Hematopoietic multipotent progenitor cell treated with erythropoietin and hydrocortisone succinate and interleukin-3 and kit ligand, for 15 days (in vitro differentiated cells): ENCODE measurements around the gene SLC12A7.
A peak's percentile ranks its signal among the peaks of the same experiment; 100 is the strongest.

Experiments used
- DNase-seq: peaks from one replicate; pipeline ENCODE4 v3.0.0-alpha.2; 2015; ENCODE audit warnings: low spot score

The SLC12A7 gene

DNA sequence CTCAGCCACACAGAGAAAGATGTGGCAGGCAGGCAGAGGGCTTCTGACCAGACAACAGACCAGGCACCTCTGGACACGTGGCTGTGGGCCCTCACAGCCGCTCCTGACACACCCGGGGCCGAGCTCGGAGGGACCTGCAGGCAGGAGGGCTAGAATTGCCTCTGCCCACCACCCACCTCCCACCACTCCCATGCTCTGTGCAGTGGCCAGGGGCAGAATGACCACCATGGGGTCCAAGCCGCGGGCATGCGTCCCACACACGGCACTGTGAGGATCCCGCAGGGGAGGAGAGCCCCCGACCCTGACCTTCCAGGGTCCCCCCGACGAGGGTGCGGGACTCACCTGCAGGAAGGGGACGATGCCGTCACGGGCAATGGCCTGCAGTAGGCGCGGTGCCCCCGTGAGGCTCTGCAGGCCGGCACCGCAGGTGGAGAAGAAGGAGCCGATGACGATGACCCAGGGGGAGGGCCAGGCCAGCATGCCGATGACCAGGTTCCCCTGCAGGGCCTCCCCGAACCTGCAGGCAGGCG, 34.3 kb downstream of the SLC12A7 start:
- no peak for DNase-seq

DNA sequence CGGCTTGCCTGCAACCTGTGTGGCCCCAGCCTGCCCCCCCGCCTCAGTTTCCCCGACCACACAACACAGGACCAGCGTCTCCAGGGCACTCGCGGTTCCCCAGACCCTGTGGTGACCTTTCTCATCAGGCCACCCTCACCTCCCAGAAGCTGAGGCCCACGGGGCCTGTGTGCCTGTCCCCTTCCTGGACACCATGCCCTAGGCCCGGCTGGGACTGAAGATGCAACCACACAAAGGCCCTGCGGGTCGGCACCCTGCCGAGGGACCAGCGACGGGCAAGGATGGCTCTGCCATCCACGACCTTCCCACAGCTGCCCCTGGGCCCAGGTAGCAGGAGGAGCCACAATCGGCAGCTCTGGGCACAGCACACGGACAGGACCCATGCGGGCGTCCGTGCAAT, 34.8 kb downstream of the SLC12A7 start:
- no peak for DNase-seq

GRCh38 chr5:1076406-1076805, 35.5 kb downstream of the SLC12A7 start:
- DNase-seq: no peak

- no peak for DNase-seq
Observed at GRCh38 chr5:1075931-1076330, 35.9 kb downstream of the SLC12A7 start.

GRCh38 chr5:1075555-1075881, 36.3 kb downstream of the SLC12A7 start:
- DNase-seq: no peak

DNA sequence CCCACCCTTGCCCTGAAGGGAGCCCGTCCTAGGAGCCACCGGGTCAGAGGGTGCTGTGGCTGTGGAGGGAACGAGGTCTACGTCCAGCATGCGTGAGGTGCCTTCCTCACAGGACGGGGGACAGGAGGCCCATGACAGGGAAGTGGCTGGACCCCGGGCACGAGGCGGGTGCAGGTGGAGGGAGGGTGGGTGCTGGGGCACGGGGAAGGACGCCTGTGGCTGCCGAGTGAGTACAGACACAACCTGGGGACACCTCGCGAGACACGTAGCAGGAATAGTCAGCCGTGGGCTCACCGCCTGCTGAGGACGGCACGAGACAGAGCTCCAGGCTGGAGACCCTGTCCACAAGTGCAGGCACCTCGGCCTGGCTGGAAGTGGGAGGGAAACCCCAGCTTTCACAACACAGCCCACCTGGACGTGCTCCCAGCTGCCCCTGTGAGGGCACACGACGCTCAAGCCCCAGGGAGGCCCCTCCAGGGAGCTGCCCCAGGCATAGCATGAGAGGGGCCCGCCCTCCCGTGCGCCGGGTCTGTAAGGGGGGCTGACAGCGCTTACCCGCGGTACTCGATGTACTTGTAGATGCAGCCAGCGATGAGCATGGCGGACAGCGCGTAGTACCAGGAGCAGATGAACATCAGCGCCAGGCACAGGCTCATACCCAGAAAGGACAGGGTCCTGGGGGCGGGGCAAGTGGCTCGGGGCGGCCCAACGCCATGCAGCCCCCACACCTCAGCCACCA, 36.9 kb downstream of the SLC12A7 start:
- DNase-seq: no peak

DNA sequence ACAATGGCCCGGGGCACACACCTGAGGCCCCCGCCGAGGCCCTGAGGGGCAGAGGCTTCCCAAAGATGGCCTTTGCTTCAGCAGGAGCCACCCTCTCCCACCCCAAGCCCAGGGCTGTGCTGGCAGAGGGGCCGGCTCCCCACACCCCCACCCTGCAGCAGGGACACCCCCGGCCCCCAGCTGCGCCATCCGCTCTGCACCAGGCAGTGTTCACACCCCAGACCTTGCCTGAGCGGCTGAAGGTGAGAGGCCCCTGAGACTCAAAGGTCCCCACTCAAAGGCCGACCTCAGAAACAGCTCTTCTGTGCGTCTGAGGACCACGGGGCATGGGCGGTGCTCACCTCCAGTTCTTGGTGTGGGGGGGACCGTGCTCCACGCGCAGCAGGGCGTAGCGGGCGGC, 37.6 kb downstream of the SLC12A7 start:
- DNase-seq: no peak

- no peak for DNase-seq
Observed at GRCh38 chr5:1073239-1074102, 38.4 kb downstream of the SLC12A7 start.

DNA sequence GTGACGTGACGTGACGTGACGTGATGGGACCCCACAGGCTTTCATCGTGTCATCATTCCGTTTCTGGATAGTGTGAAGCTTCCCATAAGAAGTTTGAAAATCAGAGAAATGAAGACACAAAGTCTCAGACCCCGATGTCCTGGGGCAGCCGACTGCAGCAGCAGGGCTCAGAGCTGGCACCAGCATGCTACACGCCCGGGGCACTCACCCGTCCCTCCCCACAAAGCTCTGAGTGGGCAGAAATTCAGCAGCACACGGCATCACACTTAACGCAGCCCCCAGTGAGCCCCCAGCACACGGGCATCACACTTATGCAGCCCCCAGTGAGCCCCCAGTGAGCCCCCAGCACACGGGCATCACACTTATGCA, 42.2 kb downstream of the SLC12A7 start:
- DNase-seq: no peak

GRCh38 chr5:1068895-1069719, 42.8 kb downstream of the SLC12A7 start:
- DNase-seq: no peak

DNA sequence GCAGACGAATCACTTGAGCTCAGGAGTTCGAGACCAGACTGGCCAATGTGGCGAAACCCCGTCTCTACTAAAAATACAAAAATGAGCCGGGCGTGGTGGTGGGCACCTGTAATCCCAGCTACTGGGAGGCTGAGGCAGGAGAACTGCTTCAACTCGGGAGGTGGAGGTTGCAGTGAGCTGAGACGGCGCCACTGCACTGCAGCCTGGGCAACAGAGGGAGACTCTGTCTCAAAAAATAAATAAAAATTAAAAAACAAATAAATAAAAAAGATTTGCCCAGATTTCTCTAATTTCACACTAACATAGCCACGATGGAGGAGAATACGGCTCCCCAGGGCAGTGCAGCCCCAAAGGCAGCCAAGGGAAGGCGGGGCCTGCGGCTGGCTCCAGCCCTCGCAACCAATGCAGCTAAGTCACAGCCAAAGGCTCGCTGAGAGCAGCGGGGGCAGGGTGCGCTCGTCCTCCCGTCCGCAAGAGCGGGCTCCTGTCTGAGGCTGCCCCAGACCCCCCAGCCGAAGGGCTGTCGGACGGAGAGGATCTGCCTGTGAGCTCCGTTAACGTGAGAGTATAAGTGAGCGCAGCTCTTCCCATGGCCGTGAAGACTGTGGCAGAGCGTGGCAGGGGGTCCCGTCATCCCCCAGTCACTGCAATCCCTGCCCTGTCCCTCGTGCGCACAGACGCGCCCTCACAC, 43.5 kb downstream of the SLC12A7 start:
- peak; percentile 20 for DNase-seq

- DNase-seq: peak; percentile 80
Observed at GRCh38 chr5:1067141-1068121, 44.4 kb downstream of the SLC12A7 start.

GRCh38 chr5:1066676-1067075, 45.2 kb downstream of the SLC12A7 start:
- no peak for DNase-seq

GRCh38 chr5:1065891-1066650, 45.8 kb downstream of the SLC12A7 start:
- DNase-seq: no peak

DNA sequence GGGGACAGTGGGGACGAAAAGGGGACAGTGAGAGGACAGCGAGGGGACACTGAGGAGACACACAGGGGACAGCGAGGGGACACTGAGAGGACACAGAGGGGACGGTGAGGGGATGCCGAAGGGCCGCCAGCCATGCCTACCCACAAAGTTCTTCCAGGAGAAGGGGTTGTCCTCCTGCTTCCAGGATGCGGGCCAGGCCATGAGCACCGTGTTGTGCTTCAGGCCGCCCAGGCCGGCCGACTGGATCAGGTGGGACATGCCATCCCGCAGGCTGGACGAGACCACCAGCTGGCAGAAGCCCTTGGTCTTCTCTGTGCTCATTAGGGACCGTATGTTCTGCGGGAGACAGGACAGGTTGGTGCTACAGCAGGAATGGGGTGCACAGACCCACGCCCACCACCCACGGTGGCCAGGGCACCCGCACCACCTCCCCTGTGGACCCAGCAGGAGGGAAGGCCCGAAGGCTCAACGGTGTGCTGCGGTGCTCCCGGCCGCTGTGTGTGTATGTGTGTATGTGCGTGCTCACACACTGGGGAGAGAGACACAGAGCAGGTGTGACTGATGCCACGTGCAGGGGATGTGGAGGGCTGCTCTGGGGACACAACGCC, 46.6 kb downstream of the SLC12A7 start:
- DNase-seq: no peak

DNA sequence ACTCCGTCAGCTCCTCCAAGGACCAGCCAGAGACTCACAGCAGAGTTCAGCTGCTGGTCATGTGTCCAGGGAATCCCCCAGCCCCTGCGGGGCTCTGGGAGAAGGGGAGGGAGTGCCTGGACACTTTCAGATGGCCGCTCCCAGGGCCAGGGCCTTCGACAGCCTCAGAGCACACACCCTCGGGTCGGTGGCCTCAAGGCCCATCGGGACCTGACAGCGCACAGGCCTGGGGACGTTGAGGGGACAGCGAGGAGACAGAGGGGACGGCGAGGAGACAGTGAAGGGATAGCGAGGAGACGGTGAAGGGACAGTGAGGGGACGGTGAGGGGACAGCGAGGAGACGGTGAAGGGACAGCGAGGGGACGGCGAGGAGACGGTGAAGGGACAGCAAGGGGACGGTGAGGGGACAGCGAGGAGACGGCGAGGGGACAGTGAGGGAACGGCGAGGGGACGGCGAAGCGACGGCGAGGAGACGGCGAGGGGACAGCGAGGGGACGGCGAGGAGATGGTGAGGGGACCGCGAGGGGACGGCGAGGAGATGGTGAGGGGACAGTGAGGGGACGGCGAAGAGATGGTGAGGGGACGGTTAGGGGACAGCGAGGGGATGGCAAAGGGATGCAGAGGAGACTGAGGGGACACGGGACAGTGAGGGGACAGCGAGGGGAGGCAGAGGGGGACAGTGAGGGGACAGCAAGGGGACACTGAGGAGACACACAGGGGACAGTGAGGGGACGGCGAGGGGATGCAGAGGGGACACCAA, 47.3 kb downstream of the SLC12A7 start:
- DNase-seq: no peak

DNA sequence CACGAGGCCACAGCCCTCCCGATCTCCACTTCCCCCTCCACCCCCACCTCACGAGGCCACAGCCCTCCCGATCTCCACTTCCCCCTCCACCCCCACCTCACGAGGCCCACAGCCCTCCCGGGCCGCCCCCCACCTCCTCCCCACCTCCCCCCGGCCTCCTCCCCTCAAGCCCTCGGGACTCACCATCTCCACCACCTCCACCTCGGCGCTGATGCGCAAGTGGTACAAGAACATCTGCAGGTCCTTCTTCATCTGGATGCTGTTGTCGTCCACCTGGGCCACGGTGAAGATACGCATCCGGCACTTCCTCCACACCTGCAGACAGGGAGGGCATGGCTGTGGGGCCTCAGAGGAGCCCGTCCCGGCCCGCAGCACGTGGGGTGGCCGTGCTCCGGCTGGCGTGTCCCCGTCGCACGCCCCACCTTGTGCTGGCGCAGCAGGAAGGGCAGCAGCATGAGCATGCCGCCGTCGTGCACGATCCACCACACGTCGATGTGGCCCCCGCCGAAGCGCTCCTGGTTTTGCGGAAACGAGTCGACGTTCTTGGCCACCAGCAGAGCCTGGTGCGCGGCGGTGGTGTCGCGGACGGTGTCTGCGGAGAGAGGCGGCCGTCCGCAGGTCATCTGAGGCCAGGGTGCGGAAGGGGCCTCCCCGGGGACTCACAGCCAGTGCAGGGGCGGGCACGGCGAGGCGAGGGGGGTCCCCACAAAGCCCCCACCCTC, 48.0 kb downstream of the SLC12A7 start:
- DNase-seq: no peak
